CD4-positive, CD25-positive, alpha-beta regulatory T cell (primary cell): ENCODE data around the gene RUVBL2. TPM values are rescaled to one million over a fixed set of nuclear protein-coding genes. Genes with fewer than 3 reads are reported as not detected.

Experiments
- ATAC-seq, 2 donors: fragments of 150-1000 bp; cut with Tn5 transposase; one replicate each; pipeline ENCODE4 v1.10.0; 2021; ENCODE audit warnings: low read depth in 2 of 2, moderate number of reproducible peaks in 2 of 2, moderate library complexity in 1 of 2
- DNase-seq, 3 donors: peaks; one replicate each; pipeline versions ENCODE4 v3.0.0 to v3.0.0-alpha.2; 2012 to 2022; ENCODE audit warnings: mixed read lengths in 1 of 3
- H3K27ac ChIP-seq: one replicate; pipeline ENCODE4 v1.7.0; 2013; ENCODE audit warnings: mild to moderate bottlenecking, low read length; ENCODE audit not compliant: insufficient read depth, poor library complexity, severe bottlenecking
- H3K27me3 ChIP-seq: one replicate; pipeline ENCODE4 v1.7.0; 2013; ENCODE audit warnings: low read length; ENCODE audit not compliant: control insufficient read depth, insufficient read depth
- H3K36me3 ChIP-seq: one replicate; pipeline ENCODE4 v1.7.0; 2013; ENCODE audit warnings: mild to moderate bottlenecking, low read length, moderate library complexity; ENCODE audit not compliant: control insufficient read depth, insufficient read depth
- H3K4me1 ChIP-seq: 2 replicates; pipeline ENCODE4 v1.7.0; 2013; ENCODE audit warnings: mild to moderate bottlenecking, low read length; ENCODE audit not compliant: insufficient read depth, control insufficient read depth, poor library complexity, severe bottlenecking
- H3K4me3 ChIP-seq: one replicate; pipeline ENCODE4 v1.7.0; 2013; ENCODE audit warnings: low read depth, mild to moderate bottlenecking, low read length, moderate library complexity
- H3K9me3 ChIP-seq, 2 experiments: 1 replicate in 1 of 2; 2 replicates in 1 of 2; pipeline ENCODE4 v1.7.0; 2013; ENCODE audit warnings: low read length in 2 of 2, mild to moderate bottlenecking in 1 of 2, moderate library complexity in 1 of 2; ENCODE audit not compliant: control insufficient read depth in 2 of 2
- H3K27ac Mint-ChIP-seq, 3 donors: one replicate each; pipeline ENCODE4 v1.8.0; 2020 to 2022; ENCODE audit warnings: mild to moderate bottlenecking in 3 of 3, mixed read lengths in 3 of 3, moderate library complexity in 2 of 3
- H3K27me3 Mint-ChIP-seq: one replicate; pipeline ENCODE4 v1.8.0; 2022; ENCODE audit warnings: mild to moderate bottlenecking, mixed read lengths
- H3K36me3 Mint-ChIP-seq: one replicate; pipeline ENCODE4 v1.8.0; 2020; ENCODE audit warnings: mixed read lengths
- H3K4me1 Mint-ChIP-seq, 4 donors: one replicate each; pipeline ENCODE4 v1.8.0; 2020 to 2022; ENCODE audit warnings: mixed read lengths in 4 of 4, mild to moderate bottlenecking in 1 of 4
- H3K4me3 Mint-ChIP-seq, 4 donors: one replicate each; pipeline ENCODE4 v1.8.0; 2020 to 2022; ENCODE audit warnings: mild to moderate bottlenecking in 4 of 4, mixed read lengths in 4 of 4, moderate library complexity in 3 of 4
- H3K9me3 Mint-ChIP-seq, 7 donors: one replicate each; pipeline ENCODE4 v1.8.0; 2020 to 2022; ENCODE audit warnings: mixed read lengths in 7 of 7, mild to moderate bottlenecking in 3 of 7, moderate library complexity in 2 of 7
- polyA plus RNA-seq, 4 donors: library from polyadenylated mRNA; unstranded; fragments of 300-500 nt; fragmentation: Illumina TruSeq; gene quantifications; one replicate each; pipeline ENCODE4 v1.2.3, GENCODE V29; 2021
- total RNA-seq: library from RNA; stranded (reverse); gene quantifications from one replicate; pipeline ENCODE4 v1.2.3, GENCODE V29; 2022

Gene RUVBL2
- total and polyA plus RNA-seq, 5 donors from 2014 or later = 18.5 to 60.2 (median 51.4) TPM

- H3K36me3 Mint-ChIP-seq = peaks cover 12% of the 10 kb centered on the region
- H3K27me3 Mint-ChIP-seq = peaks cover 5% of the 10 kb centered on the region
- no peak for ATAC-seq
- peaks cover 0 to 29% (median 19%) of the 10 kb centered on the region in 4 donors for H3K4me1 Mint-ChIP-seq
- no peak overlapping the region for H3K27ac Mint-ChIP-seq
- peaks cover 8% of the 10 kb centered on the region for H3K36me3 ChIP-seq
- H3K4me1 ChIP-seq = peaks cover 20% of the 10 kb centered on the region
- H3K9me3 ChIP-seq = no peaks in the 10 kb centered on the region
- DNase-seq = no peak
- H3K4me3 Mint-ChIP-seq = peak overlapping the region in 3 of 4 donors; percentile 5 to 90 (median 66)
- H3K27me3 ChIP-seq = no peaks in the 10 kb centered on the region
- no peak overlapping the region for H3K27ac ChIP-seq
- H3K4me3 ChIP-seq = no peak overlapping the region
- peaks cover 0 to 2% (median 0%) of the 10 kb centered on the region in 7 donors for H3K9me3 Mint-ChIP-seq
These were observed 40.5 kb upstream of the RUVBL2 start for GRCh38 chr19:48953141-48953540.

- peak overlapping the region; percentile 77 for H3K4me3 ChIP-seq
These were observed 39.6 kb upstream of the RUVBL2 start for GRCh38 chr19:48953990-48954594.

GRCh38 chr19:48954595-48955307 lies 38.9 kb upstream of the RUVBL2 start, which contains the start of gene BAX:
BAX (plus strand) TSS chr19:48954875; CDS start chr19:48954929, 54 bp downstream.
- H3K27me3 Mint-ChIP-seq = peaks cover 5% of the 10 kb centered on the region
- DNase-seq (peak; percentile 73 to 96 (median 84)), ATAC-seq (peak; percentile 87 to 88)
- H3K9me3 Mint-ChIP-seq = peaks cover 0 to 1% (median 0%) of the 10 kb centered on the region in 7 donors
- Histone ChIP-seq H3K27ac (peak within 1 kb of the TSS; percentile 80), H3K27me3 (no peaks in the 10 kb centered on the region), H3K9me3 (no peaks in the 10 kb centered on the region), H3K36me3 (peaks cover 8% of the 10 kb centered on the region), H3K4me3 (peak within 1 kb of the TSS; percentile 77), H3K4me1 (peaks cover 20% of the 10 kb centered on the region)
- H3K36me3 Mint-ChIP-seq = peaks cover 12% of the 10 kb centered on the region
- peaks cover 0 to 34% (median 21%) of the 10 kb centered on the region in 4 donors for H3K4me1 Mint-ChIP-seq
- H3K27ac Mint-ChIP-seq = peak within 1 kb of the TSS; percentile 84 to 96 (median 84)
- H3K4me3 Mint-ChIP-seq = peak within 1 kb of the TSS; percentile 90 to 94 (median 92)

More at GRCh38 chr19:48953990-48954594, 39.6 kb upstream of the RUVBL2 start:
- Histone ChIP-seq H3K9me3 (no peaks in the 10 kb centered on the region), H3K36me3 (peaks cover 8% of the 10 kb centered on the region), H3K27ac (peak overlapping the region; percentile 80), H3K27me3 (no peaks in the 10 kb centered on the region), H3K4me1 (peaks cover 20% of the 10 kb centered on the region)
- Mint-ChIP-seq H3K4me3 (peak overlapping the region; percentile 90 to 94 (median 92)), H3K9me3 (peaks cover 0 to 1% (median 0%) of the 10 kb centered on the region in 7 donors), H3K27me3 (peaks cover 5% of the 10 kb centered on the region), H3K36me3 (peaks cover 12% of the 10 kb centered on the region), H3K27ac (peak overlapping the region; percentile 69 to 96 (median 84)), H3K4me1 (peaks cover 0 to 34% (median 21%) of the 10 kb centered on the region in 4 donors)
- ATAC-seq (no peak), DNase-seq (no peak)

- no peaks in the 10 kb centered on the region for H3K27me3 ChIP-seq
- Mint-ChIP-seq H3K27me3 (peaks cover 5% of the 10 kb centered on the region), H3K36me3 (peaks cover 12% of the 10 kb centered on the region), H3K9me3 (peaks cover 0 to 1% (median 0%) of the 10 kb centered on the region in 7 donors), H3K4me1 (peaks cover 0 to 34% (median 21%) of the 10 kb centered on the region in 4 donors), H3K4me3 (peak overlapping the region; percentile 85 to 93 (median 90)), H3K27ac (peak overlapping the region; percentile 75 to 84 (median 79))
- no peak for DNase-seq
- H3K36me3 ChIP-seq = peaks cover 8% of the 10 kb centered on the region
- H3K4me3 ChIP-seq = peak overlapping the region; percentile 77
- peaks cover 20% of the 10 kb centered on the region for H3K4me1 ChIP-seq
- peak overlapping the region; percentile 80 for H3K27ac ChIP-seq
- ATAC-seq = no peak
- H3K9me3 ChIP-seq = no peaks in the 10 kb centered on the region
These were observed 38.3 kb upstream of the RUVBL2 start for GRCh38 chr19:48955308-48955958.

- peak overlapping the region in 1 of 3 donors; percentile 32 for H3K27ac Mint-ChIP-seq
- DNase-seq (no peak), ATAC-seq (no peak)
- Histone ChIP-seq H3K27ac (no peak overlapping the region), H3K4me3 (no peak overlapping the region), H3K9me3 (no peaks in the 10 kb centered on the region), H3K27me3 (no peaks in the 10 kb centered on the region), H3K4me1 (peaks cover 33% of the 10 kb centered on the region), H3K36me3 (peaks cover 8% of the 10 kb centered on the region)
- peaks cover 12% of the 10 kb centered on the region for H3K36me3 Mint-ChIP-seq
- peak overlapping the region in 2 of 4 donors; percentile 69 to 85 for H3K4me3 Mint-ChIP-seq
- H3K9me3 Mint-ChIP-seq = no peaks in the 10 kb centered on the region
- H3K27me3 Mint-ChIP-seq = peaks cover 5% of the 10 kb centered on the region
- H3K4me1 Mint-ChIP-seq = peaks cover 0 to 54% (median 33%) of the 10 kb centered on the region in 4 donors
These were observed 35.7 kb upstream of the RUVBL2 start for GRCh38 chr19:48958006-48958405.

- peak overlapping the region in 1 of 4 donors; percentile 65 for H3K4me3 Mint-ChIP-seq
- Histone ChIP-seq H3K4me3 (no peak overlapping the region), H3K27ac (no peak overlapping the region), H3K4me1 (peaks cover 45% of the 10 kb centered on the region), H3K9me3 (no peaks in the 10 kb centered on the region), H3K36me3 (peaks cover 8% of the 10 kb centered on the region), H3K27me3 (no peaks in the 10 kb centered on the region)
- H3K36me3 Mint-ChIP-seq = peaks cover 12% of the 10 kb centered on the region
- peaks cover 2% of the 10 kb centered on the region for H3K27me3 Mint-ChIP-seq
- ATAC-seq = no peak
- no peaks in the 10 kb centered on the region for H3K9me3 Mint-ChIP-seq
- peak in 1 of 3 donors; percentile 61 for DNase-seq
- no peak overlapping the region for H3K27ac Mint-ChIP-seq
- H3K4me1 Mint-ChIP-seq = peaks cover 4 to 64% (median 43%) of the 10 kb centered on the region in 4 donors
These were observed 34.1 kb upstream of the RUVBL2 start for GRCh38 chr19:48959341-48960239.
